WTC11 (cell line): Measurements from ENCODE around the gene TNFAIP8L3. TPM values are rescaled to one million over a fixed set of nuclear protein-coding genes. Genes with fewer than 3 reads are reported as not detected.

Experiments used
- ATAC-seq: fragments of 200-7000 bp; cut with Tn5 transposase; 2 replicates; pipeline ENCODE4 v1.10.0; 2021; ENCODE audit warnings: mild to moderate bottlenecking, moderate library complexity
- CTCF ChIA-PET: fragments of 300-600 bp; sonication (Branson Sonifier 250); formaldehyde crosslinking; loops from one replicate; lab custom pipeline; 2021; ENCODE audit warnings: antibody characterized with exemption; lab: Charles Lee
- POLR2A ChIA-PET: fragments of 350-600 bp; sonication (Branson Sonifier 250); formaldehyde crosslinking; loops from one replicate; lab custom pipeline; 2021; ENCODE audit warnings: antibody characterized with exemption; lab: Charles Lee
- DNase-seq: peaks from one replicate; pipeline ENCODE4 v3.0.0; 2021; ENCODE audit warnings: low spot score
- H3K27ac Mint-ChIP-seq: 2 replicates; pipeline ENCODE4 v1.8.0; 2021; ENCODE audit warnings: mixed read lengths
- H3K27me3 Mint-ChIP-seq: 2 replicates; pipeline ENCODE4 v1.8.0; 2021; ENCODE audit warnings: low read depth, mild to moderate bottlenecking, moderate library complexity, mixed read lengths
- H3K36me3 Mint-ChIP-seq: 2 replicates; pipeline ENCODE4 v1.8.0; 2021; ENCODE audit warnings: mixed read lengths
- H3K4me1 Mint-ChIP-seq: 2 replicates; pipeline ENCODE4 v1.8.0; 2022; ENCODE audit warnings: mixed read lengths
- H3K4me3 Mint-ChIP-seq: 2 replicates; pipeline ENCODE4 v1.8.0; 2021; ENCODE audit warnings: mild to moderate bottlenecking, moderate library complexity, mixed read lengths
- H3K9me3 Mint-ChIP-seq: 2 replicates; pipeline ENCODE4 v1.8.0; 2021; ENCODE audit warnings: mixed read lengths
- CREM ChIP-seq: sonication (generic); formaldehyde crosslinking; IDR thresholded peaks from 2 replicates; pipeline ENCODE4 v1.8.1; 2022; ENCODE audit warnings: mild to moderate bottlenecking, missing genetic modification reagents, moderate library complexity
- CTCF ChIP-seq: fragments of 200-600 bp; IDR thresholded peaks from 2 replicates; pipeline ENCODE4 v1.8.0; 2022; ENCODE audit warnings: antibody characterized with exemption
- EMX1 ChIP-seq: fragments of 250-450 bp; sonication (Bioruptor Pico); IDR thresholded peaks from 2 replicates; pipeline ENCODE4 v1.8.0; 2021; ENCODE audit warnings: mild to moderate bottlenecking
- ESRRA ChIP-seq: sonication (generic); formaldehyde crosslinking; IDR thresholded peaks from 2 replicates; pipeline ENCODE4 v1.8.1; 2022; ENCODE audit warnings: mild to moderate bottlenecking, missing genetic modification reagents, borderline replicate concordance
- FOXJ3 ChIP-seq: sonication (generic); formaldehyde crosslinking; IDR thresholded peaks from 2 replicates; pipeline ENCODE4 v1.9.0; 2021; ENCODE audit warnings: missing genetic modification reagents, mild to moderate bottlenecking, borderline replicate concordance
- FOXP1 ChIP-seq: sonication (generic); formaldehyde crosslinking; IDR thresholded peaks from 2 replicates; pipeline ENCODE4 v1.8.0; 2022; ENCODE audit warnings: missing genetic modification reagents, mild to moderate bottlenecking, moderate library complexity, borderline replicate concordance
- GRHL2 ChIP-seq: fragments of 250-450 bp; sonication (Bioruptor Pico); IDR thresholded peaks from 2 replicates; pipeline ENCODE4 v1.8.0; 2022; ENCODE audit warnings: mild to moderate bottlenecking, moderate library complexity; ENCODE audit not compliant: insufficient replicate concordance, severe bottlenecking
- IRF2 ChIP-seq: sonication (generic); formaldehyde crosslinking; IDR thresholded peaks from 2 replicates; pipeline ENCODE4 v1.8.0; 2022; ENCODE audit warnings: low read depth, missing genetic modification reagents, borderline replicate concordance
- JAZF1 ChIP-seq: fragments of 250-450 bp; sonication (Bioruptor Pico); IDR thresholded peaks from 2 replicates; pipeline ENCODE4 v1.9.0; 2021; ENCODE audit warnings: moderate library complexity, mild to moderate bottlenecking, inconsistent platforms
- MYBL2 ChIP-seq: sonication (generic); formaldehyde crosslinking; IDR thresholded peaks from 2 replicates; pipeline ENCODE4 v1.8.1; 2023; ENCODE audit warnings: mild to moderate bottlenecking, moderate library complexity, missing genetic modification reagents
- PRRX2 ChIP-seq: fragments of 250-450 bp; sonication (Bioruptor Pico); IDR thresholded peaks from 2 replicates; pipeline ENCODE4 v1.8.0; 2021; ENCODE audit warnings: mild to moderate bottlenecking
- RELA ChIP-seq: sonication (generic); formaldehyde crosslinking; IDR thresholded peaks from 2 replicates; pipeline ENCODE4 v1.8.1; 2022; ENCODE audit warnings: missing genetic modification reagents, mild to moderate bottlenecking, borderline replicate concordance
- RORB ChIP-seq: fragments of 250-450 bp; sonication (Bioruptor Pico); IDR thresholded peaks from 2 replicates; pipeline ENCODE4 v1.9.0; 2021; ENCODE audit warnings: mild to moderate bottlenecking
- SMAD4 ChIP-seq: sonication (generic); formaldehyde crosslinking; IDR thresholded peaks from 2 replicates; pipeline ENCODE4 v1.8.0; 2022; ENCODE audit warnings: mild to moderate bottlenecking, missing genetic modification reagents
- TEAD4 ChIP-seq: sonication (generic); formaldehyde crosslinking; IDR thresholded peaks from 2 replicates; pipeline ENCODE4 v1.8.0; 2022; ENCODE audit warnings: mild to moderate bottlenecking, missing genetic modification reagents
- USF2 ChIP-seq: sonication (generic); formaldehyde crosslinking; IDR thresholded peaks from 2 replicates; pipeline ENCODE4 v1.8.1; 2023; ENCODE audit warnings: mild to moderate bottlenecking, missing genetic modification reagents, moderate library complexity
- ZNF263 ChIP-seq: sonication (generic); formaldehyde crosslinking; IDR thresholded peaks from 2 replicates; pipeline ENCODE4 v1.8.1; 2022; ENCODE audit warnings: low read depth, mild to moderate bottlenecking, moderate library complexity, missing genetic modification reagents
- ZNF317 ChIP-seq: sonication (generic); formaldehyde crosslinking; IDR thresholded peaks from 2 replicates; pipeline ENCODE4 v1.8.1; 2023; ENCODE audit warnings: low read depth, mild to moderate bottlenecking, moderate library complexity, missing genetic modification reagents, borderline replicate concordance
- ZNF416 ChIP-seq: fragments of 250-450 bp; sonication (Bioruptor Pico); IDR thresholded peaks from 2 replicates; pipeline ENCODE4 v1.9.0; 2021; ENCODE audit warnings: mild to moderate bottlenecking, inconsistent platforms
- total RNA-seq: library from RNA; stranded (reverse); gene quantifications from 3 replicates; pipeline ENCODE4 v1.2.3, GENCODE V29; 2021
- TF ChIP-seq, protein P1 (sequence below): sonication (generic); formaldehyde crosslinking; IDR thresholded peaks from 2 replicates; pipeline ENCODE4 v1.8.0; 2022; ENCODE audit warnings: mild to moderate bottlenecking, missing genetic modification reagents
- TF ChIP-seq, protein P2 (sequence below): fragments of 250-450 bp; sonication (Bioruptor Pico); IDR thresholded peaks from 2 replicates; pipeline ENCODE4 v1.9.0; 2021; ENCODE audit warnings: moderate library complexity, mild to moderate bottlenecking, inconsistent platforms, borderline replicate concordance
- TF ChIP-seq, protein P3 (sequence below): sonication (generic); formaldehyde crosslinking; IDR thresholded peaks from 2 replicates; pipeline ENCODE4 v1.8.1; 2023; ENCODE audit warnings: mild to moderate bottlenecking, missing genetic modification reagents, borderline replicate concordance
- TF ChIP-seq, protein P4 (sequence below): sonication (generic); formaldehyde crosslinking; IDR thresholded peaks from 2 replicates; pipeline ENCODE4 v1.8.0; 2023; ENCODE audit warnings: mild to moderate bottlenecking, missing genetic modification reagents
- TF ChIP-seq, protein P5 (sequence below): fragments of 250-450 bp; sonication (Bioruptor Pico); IDR thresholded peaks from 2 replicates; pipeline ENCODE4 v2.1.2; 2022; ENCODE audit warnings: mild to moderate bottlenecking, moderate library complexity

Gene TNFAIP8L3
- total RNA-seq, 1 experiment from 2014 or later, result 0.39 TPM

GRCh38 chr15:51011212-51011611 is 83.5 kb downstream of the TNFAIP8L3 start:
- ChIA-PET POLR2A (no interaction called here), CTCF (interaction anchor here (1.7 kb wide), 1 partner anchor 181 kb away, joined by 4 read pairs; no protein-coding TSS in a partner anchor)
- Mint-ChIP-seq H3K36me3 (peaks cover 21% of the 10 kb centered on the region), H3K27ac (no peak overlapping the region), H3K4me1 (peaks cover 2% of the 10 kb centered on the region), H3K9me3 (peaks cover 30% of the 10 kb centered on the region), H3K4me3 (no peak overlapping the region), H3K27me3 (no peaks in the 10 kb centered on the region; the same call in 1 of the 2 replicates)
- DNase-seq, result no peak
- ATAC-seq, result no peak
- TF ChIP-seq EMX1 (CRISPR knock-in tag), result no peak
- TF ChIP-seq USF2, result no peak
- no peak for TF ChIP-seq CREM (CRISPR knock-in tag)
- TF ChIP-seq, protein P1, sequence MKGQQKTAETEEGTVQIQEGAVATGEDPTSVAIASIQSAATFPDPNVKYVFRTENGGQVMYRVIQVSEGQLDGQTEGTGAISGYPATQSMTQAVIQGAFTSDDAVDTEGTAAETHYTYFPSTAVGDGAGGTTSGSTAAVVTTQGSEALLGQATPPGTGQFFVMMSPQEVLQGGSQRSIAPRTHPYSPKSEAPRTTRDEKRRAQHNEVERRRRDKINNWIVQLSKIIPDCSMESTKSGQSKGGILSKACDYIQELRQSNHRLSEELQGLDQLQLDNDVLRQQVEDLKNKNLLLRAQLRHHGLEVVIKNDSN (CRISPR knock-in tag), result no peak
- TF ChIP-seq, protein P2, sequence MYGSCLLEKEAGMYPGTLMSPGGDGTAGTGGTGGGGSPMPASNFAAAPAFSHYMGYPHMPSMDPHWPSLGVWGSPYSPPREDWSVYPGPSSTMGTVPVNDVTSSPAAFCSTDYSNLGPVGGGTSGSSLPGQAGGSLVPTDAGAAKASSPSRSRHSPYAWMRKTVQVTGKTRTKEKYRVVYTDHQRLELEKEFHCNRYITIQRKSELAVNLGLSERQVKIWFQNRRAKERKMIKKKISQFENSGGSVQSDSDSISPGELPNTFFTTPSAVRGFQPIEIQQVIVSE, result no peak
- no peak for TF ChIP-seq PRRX2 (CRISPR knock-in tag)
- TF ChIP-seq JAZF1 (CRISPR knock-in tag), result no peak
- TF ChIP-seq RORB (CRISPR knock-in tag), result no peak
- TF ChIP-seq RELA (CRISPR knock-in tag), result no peak
- no peak for TF ChIP-seq TEAD4 (CRISPR knock-in tag)
- no peak for TF ChIP-seq ZNF317
- TF ChIP-seq, protein P3, sequence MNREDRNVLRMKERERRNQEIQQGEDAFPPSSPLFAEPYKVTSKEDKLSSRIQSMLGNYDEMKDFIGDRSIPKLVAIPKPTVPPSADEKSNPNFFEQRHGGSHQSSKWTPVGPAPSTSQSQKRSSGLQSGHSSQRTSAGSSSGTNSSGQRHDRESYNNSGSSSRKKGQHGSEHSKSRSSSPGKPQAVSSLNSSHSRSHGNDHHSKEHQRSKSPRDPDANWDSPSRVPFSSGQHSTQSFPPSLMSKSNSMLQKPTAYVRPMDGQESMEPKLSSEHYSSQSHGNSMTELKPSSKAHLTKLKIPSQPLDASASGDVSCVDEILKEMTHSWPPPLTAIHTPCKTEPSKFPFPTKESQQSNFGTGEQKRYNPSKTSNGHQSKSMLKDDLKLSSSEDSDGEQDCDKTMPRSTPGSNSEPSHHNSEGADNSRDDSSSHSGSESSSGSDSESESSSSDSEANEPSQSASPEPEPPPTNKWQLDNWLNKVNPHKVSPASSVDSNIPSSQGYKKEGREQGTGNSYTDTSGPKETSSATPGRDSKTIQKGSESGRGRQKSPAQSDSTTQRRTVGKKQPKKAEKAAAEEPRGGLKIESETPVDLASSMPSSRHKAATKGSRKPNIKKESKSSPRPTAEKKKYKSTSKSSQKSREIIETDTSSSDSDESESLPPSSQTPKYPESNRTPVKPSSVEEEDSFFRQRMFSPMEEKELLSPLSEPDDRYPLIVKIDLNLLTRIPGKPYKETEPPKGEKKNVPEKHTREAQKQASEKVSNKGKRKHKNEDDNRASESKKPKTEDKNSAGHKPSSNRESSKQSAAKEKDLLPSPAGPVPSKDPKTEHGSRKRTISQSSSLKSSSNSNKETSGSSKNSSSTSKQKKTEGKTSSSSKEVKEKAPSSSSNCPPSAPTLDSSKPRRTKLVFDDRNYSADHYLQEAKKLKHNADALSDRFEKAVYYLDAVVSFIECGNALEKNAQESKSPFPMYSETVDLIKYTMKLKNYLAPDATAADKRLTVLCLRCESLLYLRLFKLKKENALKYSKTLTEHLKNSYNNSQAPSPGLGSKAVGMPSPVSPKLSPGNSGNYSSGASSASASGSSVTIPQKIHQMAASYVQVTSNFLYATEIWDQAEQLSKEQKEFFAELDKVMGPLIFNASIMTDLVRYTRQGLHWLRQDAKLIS (CRISPR knock-in tag), result no peak
- no peak for TF ChIP-seq IRF2 (CRISPR knock-in tag)
- TF ChIP-seq CTCF, result no peak
- no peak for TF ChIP-seq SMAD4 (CRISPR knock-in tag)
- no peak for TF ChIP-seq ZNF263 (CRISPR knock-in tag)

GRCh38 chr15:51007131-51007666 is 87.5 kb downstream of the TNFAIP8L3 start:
- no peak for TF ChIP-seq FOXJ3 (CRISPR knock-in tag)
- TF ChIP-seq ESRRA, result no peak
- TF ChIP-seq FOXP1, result no peak
- no peak for TF ChIP-seq ZNF416 (CRISPR knock-in tag)
- TF ChIP-seq, protein P4, sequence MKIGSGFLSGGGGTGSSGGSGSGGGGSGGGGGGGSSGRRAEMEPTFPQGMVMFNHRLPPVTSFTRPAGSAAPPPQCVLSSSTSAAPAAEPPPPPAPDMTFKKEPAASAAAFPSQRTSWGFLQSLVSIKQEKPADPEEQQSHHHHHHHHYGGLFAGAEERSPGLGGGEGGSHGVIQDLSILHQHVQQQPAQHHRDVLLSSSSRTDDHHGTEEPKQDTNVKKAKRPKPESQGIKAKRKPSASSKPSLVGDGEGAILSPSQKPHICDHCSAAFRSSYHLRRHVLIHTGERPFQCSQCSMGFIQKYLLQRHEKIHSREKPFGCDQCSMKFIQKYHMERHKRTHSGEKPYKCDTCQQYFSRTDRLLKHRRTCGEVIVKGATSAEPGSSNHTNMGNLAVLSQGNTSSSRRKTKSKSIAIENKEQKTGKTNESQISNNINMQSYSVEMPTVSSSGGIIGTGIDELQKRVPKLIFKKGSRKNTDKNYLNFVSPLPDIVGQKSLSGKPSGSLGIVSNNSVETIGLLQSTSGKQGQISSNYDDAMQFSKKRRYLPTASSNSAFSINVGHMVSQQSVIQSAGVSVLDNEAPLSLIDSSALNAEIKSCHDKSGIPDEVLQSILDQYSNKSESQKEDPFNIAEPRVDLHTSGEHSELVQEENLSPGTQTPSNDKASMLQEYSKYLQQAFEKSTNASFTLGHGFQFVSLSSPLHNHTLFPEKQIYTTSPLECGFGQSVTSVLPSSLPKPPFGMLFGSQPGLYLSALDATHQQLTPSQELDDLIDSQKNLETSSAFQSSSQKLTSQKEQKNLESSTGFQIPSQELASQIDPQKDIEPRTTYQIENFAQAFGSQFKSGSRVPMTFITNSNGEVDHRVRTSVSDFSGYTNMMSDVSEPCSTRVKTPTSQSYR (CRISPR knock-in tag), result no peak
- no peak for TF ChIP-seq MYBL2 (CRISPR knock-in tag)
- TF ChIP-seq, protein P5, sequence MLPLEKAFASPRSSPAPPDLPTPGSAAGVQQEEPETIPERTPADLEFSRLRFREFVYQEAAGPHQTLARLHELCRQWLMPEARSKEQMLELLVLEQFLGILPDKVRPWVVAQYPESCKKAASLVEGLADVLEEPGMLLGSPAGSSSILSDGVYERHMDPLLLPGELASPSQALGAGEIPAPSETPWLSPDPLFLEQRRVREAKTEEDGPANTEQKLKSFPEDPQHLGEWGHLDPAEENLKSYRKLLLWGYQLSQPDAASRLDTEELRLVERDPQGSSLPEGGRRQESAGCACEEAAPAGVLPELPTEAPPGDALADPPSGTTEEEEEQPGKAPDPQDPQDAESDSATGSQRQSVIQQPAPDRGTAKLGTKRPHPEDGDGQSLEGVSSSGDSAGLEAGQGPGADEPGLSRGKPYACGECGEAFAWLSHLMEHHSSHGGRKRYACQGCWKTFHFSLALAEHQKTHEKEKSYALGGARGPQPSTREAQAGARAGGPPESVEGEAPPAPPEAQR (CRISPR knock-in tag), result no peak
- no peak for TF ChIP-seq RORB (CRISPR knock-in tag)
- no peak for TF ChIP-seq GRHL2
- TF ChIP-seq, all 79 proteins: peak for 0
- Mint-ChIP-seq H3K9me3 (peaks cover 23% of the 10 kb centered on the region), H3K4me1 (peaks cover 7% of the 10 kb centered on the region), H3K27me3 (no peaks in the 10 kb centered on the region), H3K27ac (no peak overlapping the region), H3K36me3 (peaks cover 25% of the 10 kb centered on the region), H3K4me3 (no peak overlapping the region)
- POLR2A ChIA-PET, result no interaction called here
- CTCF ChIA-PET, result no interaction called here
- no peak for DNase-seq
- no peak for ATAC-seq
